GM19025 (cell line): ENCODE data around the gene POLR3C.

Source experiments
- ATAC-seq: cut with Tn5 transposase; IDR thresholded peaks from one replicate; pipeline ENCODE4 v1.9.1; 2021; ENCODE audit warnings: mild to moderate bottlenecking, low read depth, moderate library complexity; ENCODE audit not compliant: unreplicated experiment

Gene POLR3C

GRCh38 chr1:145859491-145860023 is 35.6 kb downstream of the POLR3C start:
- ATAC-seq, result peak; percentile 68

GRCh38 chr1:145863282-145864018 is 39.5 kb downstream of the POLR3C start:
- ATAC-seq, result no peak

- no peak for ATAC-seq
Observed at GRCh38 chr1:145868232-145868631, 44.2 kb downstream of the POLR3C start.

- no peak for ATAC-seq
Observed at GRCh38 chr1:145871994-145872924, 48.3 kb downstream of the POLR3C start.

GRCh38 chr1:145874646-145875045 is 50.6 kb downstream of the POLR3C start:
- ATAC-seq, result no peak

- no peak for ATAC-seq
Observed at GRCh38 chr1:145877923-145878486, 54.0 kb downstream of the POLR3C start.

- ATAC-seq, result no peak
Observed at GRCh38 chr1:145878724-145879123, 54.7 kb downstream of the POLR3C start.

- ATAC-seq, result no peak
Observed at GRCh38 chr1:145879775-145880174, 55.8 kb downstream of the POLR3C start.

- no peak for ATAC-seq
Observed at GRCh38 chr1:145884675-145885074, 60.7 kb downstream of the POLR3C start.

- peak; percentile 100 for ATAC-seq
Observed at GRCh38 chr1:145885738-145886287, 61.8 kb downstream of the POLR3C start, which contains the start of gene ANKRD35. ANKRD35 (minus strand) TSS chr1:145885866; CDS start chr1:145885758, 108 bp downstream.

GRCh38 chr1:145886390-145886789 is 62.4 kb downstream of the POLR3C start:
- ATAC-seq, result no peak

GRCh38 chr1:145886816-145887215 is 62.8 kb downstream of the POLR3C start:
- no peak for ATAC-seq

- no peak for ATAC-seq
Observed at GRCh38 chr1:145887631-145888030, 63.6 kb downstream of the POLR3C start.

- ATAC-seq, result no peak
Observed at GRCh38 chr1:145889722-145890121, 65.7 kb downstream of the POLR3C start.

- no peak for ATAC-seq
Observed at GRCh38 chr1:145891143-145891542, 67.1 kb downstream of the POLR3C start.

GRCh38 chr1:145891587-145892485 is 67.8 kb downstream of the POLR3C start:
- no peak for ATAC-seq

- ATAC-seq, result no peak
Observed at GRCh38 chr1:145892486-145893087, 68.6 kb downstream of the POLR3C start.

GRCh38 chr1:145893306-145894055 is 69.5 kb downstream of the POLR3C start:
- no peak for ATAC-seq
